Measurements from ENCODE around the gene PDIA2.

GRCh38 chr16:272633-273546, 10.1 kb upstream of the PDIA2 start:
- no peak for TF ChIP-seq EZH2 (IDR thresholded peaks at IDR 0.05; ENCODE audit: insufficient read depth, poor library complexity, severe bottlenecking)
- no peak for TF ChIP-seq EZH2phosphoT487 (IDR thresholded peaks at IDR 0.05; ENCODE audit: insufficient read depth, low read depth)

Measured in GM23248 (cell line).